Mammary microvascular endothelial cell (primary cell): ENCODE results near the gene DEFB114. TPM values are rescaled to one million over a fixed set of nuclear protein-coding genes. Genes with fewer than 3 reads are reported as not detected.

ENCODE experiments used
- total RNA-seq: library from RNA; depleted of rRNA; stranded (reverse); fragments of >200 nt; gene quantifications from 2 replicates; pipeline ENCODE4 v1.2.3, GENCODE V29; 2015

Gene DEFB114, protein sequence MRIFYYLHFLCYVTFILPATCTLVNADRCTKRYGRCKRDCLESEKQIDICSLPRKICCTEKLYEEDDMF
- not detected in 2 replicates for total RNA-seq

DNA sequence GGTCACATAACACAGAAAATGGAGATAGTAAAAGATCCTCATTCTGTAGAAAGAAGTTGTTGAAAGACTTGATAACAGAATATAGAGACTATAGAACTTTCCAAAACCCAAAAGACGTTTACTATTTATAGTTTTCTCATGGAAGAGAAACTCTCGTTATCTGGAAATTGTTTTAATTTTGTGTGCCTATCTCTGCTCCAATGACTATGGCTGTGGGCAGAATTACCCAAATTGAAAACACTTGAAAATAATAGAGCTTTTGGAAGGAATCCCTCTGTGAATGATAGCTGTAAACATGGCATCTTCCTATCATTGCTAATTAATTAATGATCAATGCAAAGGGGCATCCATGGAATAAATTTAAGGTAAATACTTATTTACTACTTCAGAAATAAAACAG, at the start of gene DEFB114:
Gene DEFB114, minus strand, starts transcription at position 101 of the 400 bp plus-strand sequence. Its CDS starts 59 bp downstream, at position 42.

DNA sequence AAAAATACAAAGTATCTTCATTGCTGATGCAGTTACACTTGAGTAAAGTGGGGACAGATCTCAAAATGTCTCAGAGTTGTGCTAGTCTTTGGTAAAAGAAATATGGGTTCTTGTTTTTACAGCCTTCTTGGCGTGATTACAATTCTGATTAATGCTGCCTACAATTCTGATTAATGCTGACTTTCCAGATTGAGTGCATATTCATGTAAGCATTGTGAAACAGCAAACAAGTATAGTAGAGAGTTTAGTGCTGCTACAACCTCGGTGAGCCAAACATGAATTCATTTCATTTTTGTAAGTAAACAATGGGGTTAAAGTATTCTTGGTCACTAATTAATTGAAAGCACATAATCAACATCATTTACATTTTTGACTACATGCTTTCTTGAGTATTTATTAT, 5.6 kb upstream of the DEFB114 start, which contains the start of gene DEFB113:
Gene DEFB113, minus strand, starts transcription at position 21 of the 400 bp plus-strand sequence. Its CDS starts 0 bp downstream, at position 21.

Other genes starting within 250 kb of the DEFB114 start
- gene CRISP3, start 219.8 kb downstream of the DEFB114 start, total RNA-seq: not detected in 2 replicates
- gene PGK2, start 176.9 kb downstream of the DEFB114 start, total RNA-seq: not detected in 2 replicates
- not detected in 2 replicates for gene CRISP1, start 97.6 kb downstream of the DEFB114 start, total RNA-seq
- not detected in 2 replicates for gene DEFB113, start 5.5 kb upstream of the DEFB114 start, total RNA-seq
- not detected in 2 replicates for gene DEFB110, start 57.8 kb upstream of the DEFB114 start, total RNA-seq
- not detected in 2 replicates for gene DEFB112, start 85.8 kb upstream of the DEFB114 start, total RNA-seq